ENCODE data around the gene AFDN.
"Not testable (repeated sequence)": the region's sequence is repeated elsewhere in the genome, so short reads cannot be mapped to it uniquely, and the experiment has no call there.

AFDN gene

GRCh38 chr6:168001514-168001913 is 174.8 kb downstream of the AFDN start:
- not testable (repeated sequence) for DNase-seq (ENCODE audit: low read depth)

DNA sequence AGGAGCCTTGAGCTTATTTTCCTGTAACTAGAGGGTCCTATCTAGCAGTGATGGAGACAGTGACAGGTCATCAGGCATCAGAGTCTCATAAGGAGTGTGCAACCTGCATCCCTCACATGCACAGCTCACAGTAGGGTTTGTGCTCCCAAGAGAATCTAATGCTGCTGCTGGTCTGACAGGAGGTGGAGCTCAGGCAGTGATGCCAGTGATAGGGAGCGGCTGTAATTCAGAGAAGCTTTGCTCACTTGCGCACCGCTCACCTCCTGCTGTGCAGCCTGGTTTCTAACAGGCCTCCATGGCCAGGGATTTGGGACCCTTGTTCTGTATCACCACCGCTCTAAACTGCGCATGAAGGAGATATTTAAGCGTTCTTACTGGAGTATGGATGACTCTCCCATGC is 176.1 kb downstream of the AFDN start:
- DNase-seq (ENCODE audit: low read depth), result no peak

DNA sequence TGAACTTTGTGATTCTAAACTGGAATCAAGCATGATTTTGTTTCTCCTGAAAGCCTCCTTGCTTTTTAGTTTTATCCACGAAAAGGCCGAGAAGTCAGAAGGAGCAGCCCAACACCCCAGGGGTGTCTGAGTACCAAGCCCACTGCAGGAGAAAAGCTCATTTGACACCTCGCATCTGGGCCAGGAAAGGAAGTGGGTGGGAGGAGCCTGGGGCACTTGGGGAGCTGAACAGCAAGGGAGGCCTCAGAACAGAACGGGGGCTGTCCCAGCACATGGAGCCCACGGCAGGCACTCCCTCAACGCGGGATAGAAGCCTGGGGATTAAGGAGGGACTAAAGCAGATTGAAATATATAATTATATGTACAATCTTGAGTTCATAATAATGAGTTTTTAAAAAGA is 177.3 kb downstream of the AFDN start:
- DNase-seq (ENCODE audit: low read depth), result no peak

- no peak for DNase-seq (ENCODE audit: low read depth)
Measured at GRCh38 chr6:168004945-168005344, 178.2 kb downstream of the AFDN start.

GRCh38 chr6:168005796-168006195 is 179.1 kb downstream of the AFDN start:
- no peak for DNase-seq (ENCODE audit: low read depth)

DNA sequence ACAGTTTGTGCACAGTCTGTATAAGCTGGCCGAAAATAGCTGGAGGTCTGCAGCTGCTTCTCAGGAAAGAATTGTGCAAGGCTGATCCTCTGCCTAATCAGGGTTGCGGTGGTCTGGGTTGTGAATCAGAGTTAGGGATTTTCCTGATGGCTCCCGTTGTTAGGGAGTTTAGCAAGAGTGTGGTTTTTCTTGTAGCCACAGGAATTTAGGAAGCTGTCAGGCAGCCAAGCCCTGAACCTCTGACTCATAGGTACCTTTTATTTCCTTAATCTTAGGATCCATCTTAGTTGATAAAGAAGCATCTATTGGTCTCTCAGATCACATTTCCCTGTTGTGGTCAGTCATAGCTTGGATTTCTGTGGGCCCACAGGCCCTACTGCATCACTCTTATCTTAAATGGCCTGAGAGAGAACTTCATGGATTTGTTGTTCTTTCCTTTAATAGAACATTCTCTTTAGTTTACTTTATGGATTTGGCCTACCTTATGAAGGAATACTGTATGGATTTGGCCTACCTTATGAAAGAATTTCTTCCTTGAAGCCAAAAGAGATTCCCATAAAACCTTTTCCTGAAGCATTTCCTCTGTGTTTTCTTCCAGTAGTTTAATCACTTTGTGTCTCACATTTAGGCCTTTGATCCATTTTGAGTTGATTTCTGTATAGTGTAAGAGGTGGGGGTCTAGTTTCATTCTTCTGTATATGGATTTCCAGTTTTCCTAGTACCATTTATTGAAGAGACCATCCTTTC is 181.1 kb downstream of the AFDN start:
- DNase-seq (ENCODE audit: low read depth), result no peak

DNA sequence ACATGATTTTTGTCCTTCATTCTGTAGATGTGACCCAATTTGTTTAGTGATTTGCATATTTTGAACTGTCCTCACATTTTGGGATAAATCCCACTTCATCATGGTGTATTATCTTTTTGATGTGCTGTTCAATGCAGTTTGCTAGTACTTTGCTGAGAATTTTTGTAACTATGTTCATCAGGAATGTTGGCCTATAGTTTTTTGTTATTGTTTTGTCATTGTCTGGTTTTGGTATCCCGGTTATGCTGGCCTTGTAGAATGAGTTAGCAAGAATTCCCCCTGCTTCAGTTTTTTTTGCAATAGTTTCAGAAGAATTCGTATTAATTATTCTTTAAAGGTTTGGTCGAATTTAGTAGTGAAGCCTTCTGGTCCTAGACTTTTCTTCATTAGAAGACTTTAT is 182.6 kb downstream of the AFDN start:
- no peak for DNase-seq (ENCODE audit: low read depth)

GRCh38 chr6:168011291-168011690 is 184.6 kb downstream of the AFDN start:
- no peak for DNase-seq (ENCODE audit: low read depth)

DNA sequence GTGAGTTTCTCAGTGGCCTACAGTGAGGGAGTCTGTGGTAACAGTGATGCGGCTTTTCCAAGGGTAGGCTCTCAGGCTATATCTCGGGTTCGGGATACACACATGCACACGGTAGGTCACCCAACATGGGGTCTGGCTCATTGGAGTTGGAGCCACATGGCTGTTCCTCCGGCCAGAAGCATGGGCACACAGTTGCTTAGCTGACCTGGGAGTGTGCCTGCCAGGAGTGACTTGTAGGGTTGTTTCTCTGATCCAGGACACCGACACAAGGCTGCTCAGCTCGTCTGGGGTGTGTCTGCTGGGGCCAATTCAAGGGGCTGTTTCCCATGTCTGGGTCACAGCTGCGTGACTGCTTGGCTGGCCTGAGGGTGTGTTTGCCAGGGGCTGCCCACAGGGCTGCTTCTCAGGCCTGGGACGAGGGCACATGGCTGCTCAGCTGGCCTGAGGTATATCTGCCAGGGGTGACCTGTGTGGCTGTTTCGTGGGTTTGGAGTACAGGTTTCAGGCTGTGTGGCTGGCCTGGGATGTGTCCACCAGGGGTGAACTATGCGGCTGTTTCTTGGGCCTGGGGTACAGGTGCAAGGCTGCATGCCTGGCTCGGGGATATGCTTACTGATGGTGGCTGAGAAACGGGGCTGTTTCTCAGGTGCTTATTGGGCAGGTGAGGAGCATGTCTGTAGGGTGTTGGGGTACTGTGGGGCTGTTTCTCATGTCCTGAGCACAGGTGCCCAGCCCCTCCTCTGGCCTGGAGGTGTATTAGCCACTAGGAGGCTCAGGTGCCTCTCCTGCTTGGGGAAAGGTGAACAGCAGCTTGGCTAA is 185.9 kb downstream of the AFDN start:
- no peak for DNase-seq (ENCODE audit: low read depth)

DNA sequence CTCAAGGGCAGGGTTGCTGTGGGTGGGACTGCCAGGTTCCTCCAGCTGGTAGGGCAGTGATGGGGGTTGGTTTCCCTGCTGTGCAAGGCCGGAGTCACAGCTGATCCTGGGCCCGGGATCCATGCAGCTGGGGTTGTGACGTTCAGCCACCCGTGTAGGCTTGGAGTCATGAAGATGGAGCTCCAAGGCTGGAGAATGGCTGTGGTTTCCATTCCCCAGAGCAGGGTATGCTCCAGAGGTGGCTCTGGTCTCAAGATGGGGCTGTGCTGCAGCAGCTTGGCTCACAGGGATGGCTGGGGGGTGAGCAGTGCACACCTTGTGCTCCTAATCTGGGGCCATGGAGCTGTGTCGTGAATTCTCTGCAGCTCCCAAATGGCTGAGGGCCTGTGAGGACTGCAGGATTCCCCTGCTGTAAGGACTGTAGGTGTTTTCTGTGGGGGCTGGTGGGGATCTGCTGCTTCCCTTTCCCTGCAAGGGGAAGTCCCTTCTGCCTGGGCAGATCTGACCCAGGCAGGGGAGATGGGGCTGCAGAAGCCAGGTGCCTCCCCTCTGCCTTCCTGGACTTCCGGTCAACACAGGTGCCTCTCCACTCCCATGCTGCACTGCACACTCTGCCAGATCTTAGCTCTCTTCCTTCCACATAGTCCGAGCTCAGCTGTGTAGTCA is 186.7 kb downstream of the AFDN start:
- no peak for DNase-seq (ENCODE audit: low read depth)

GRCh38 chr6:168014428-168014827 is 187.7 kb downstream of the AFDN start:
- DNase-seq (ENCODE audit: low read depth), result no peak

GRCh38 chr6:168015009-168015408 is 188.3 kb downstream of the AFDN start:
- no peak for DNase-seq (ENCODE audit: low read depth)

DNA sequence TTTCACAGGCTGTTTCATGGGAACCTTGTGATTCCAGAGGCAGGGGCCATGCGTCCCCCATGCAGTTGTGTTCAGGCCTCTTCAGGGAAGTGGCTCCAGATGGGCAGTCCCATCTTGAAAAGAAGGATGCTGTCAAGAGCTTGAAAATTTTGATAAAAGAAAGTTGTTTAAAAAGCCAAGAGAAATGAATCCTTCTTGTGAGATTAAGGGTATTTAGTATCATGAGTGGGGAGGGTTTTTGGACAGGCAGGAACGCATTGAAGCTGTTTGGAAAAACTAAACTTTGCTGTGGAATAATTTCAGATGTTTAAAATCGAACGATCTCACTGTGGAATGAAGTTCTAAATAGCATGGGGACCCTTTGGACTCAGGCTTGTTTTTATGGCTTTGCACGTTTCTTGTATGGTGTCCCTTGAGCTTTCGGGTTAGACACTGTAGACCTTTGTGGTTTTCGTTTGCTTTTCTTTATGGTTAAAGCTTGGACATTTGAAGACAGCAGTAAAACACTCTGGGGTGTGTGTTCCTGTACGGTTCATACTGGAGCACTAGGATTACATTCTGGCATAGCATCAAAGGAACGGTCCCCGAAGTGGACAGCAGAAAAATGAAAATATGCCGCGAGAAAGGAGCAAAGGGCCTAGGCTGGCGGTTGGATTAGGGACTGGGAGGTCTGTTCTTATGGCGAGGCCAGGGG is 188.9 kb downstream of the AFDN start:
- no peak for DNase-seq (ENCODE audit: low read depth)

- DNase-seq (ENCODE audit: low read depth), result no peak
Measured at GRCh38 chr6:168016176-168016620, 189.5 kb downstream of the AFDN start.

DNA sequence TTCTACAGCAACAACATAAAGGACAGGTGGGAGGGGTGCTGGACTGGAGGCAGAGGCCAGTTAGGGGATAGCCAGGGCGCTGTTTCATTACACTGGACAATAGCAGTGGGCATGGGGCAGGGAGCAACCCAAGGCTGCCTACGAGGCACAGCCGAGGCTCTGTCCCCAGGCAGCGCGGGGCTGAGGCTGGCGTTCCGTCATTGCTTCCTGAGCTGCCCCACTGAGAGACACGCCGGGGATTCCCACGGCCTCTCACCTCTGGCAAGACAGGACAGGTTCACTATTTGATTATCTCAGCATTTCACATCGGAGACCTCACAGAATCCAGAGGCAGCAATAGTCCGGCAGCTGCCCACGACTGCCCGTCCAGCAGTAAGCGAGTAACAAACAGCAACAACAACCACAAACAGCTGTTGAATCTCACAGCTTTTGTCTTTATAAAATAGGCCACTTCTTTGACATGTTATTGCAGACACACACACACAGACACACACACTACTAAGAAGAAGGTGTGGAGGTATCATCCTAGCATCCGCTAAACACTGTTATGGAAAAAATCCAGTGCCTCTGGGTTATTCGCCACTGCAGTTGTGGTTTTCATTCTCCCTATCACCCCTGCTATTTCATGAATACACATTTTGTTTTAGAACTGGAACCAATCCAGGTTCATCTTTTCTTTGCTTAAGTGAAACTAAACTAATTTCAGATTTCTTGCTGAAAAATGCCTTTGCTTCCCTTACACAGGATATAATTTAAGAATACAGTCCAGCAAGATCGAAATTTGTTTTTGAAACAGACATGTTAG is 190.2 kb downstream of the AFDN start:
- no peak for DNase-seq (ENCODE audit: low read depth)

DNA sequence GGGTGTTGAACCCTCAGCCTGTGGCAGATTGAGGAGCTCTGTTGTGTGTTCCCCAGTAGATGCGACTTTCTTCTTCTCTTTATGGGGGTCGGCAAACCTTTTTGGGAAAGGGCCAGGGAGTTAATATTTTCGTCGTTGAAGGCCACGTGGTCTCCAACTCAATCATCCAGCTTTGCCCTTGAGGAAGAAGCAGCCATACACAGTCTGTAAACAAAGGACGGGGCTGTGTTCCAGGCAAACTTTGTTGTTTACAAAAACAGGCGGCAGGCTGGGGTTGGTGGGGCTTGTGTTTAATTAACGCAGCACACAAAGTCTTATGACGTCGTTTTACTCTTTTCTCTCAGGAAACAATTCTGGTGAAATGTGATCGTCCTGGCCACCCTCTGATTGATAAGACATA is 190.9 kb downstream of the AFDN start:
- no peak for DNase-seq (ENCODE audit: low read depth)

GRCh38 chr6:168018664-168019063 is 192.0 kb downstream of the AFDN start:
- DNase-seq (ENCODE audit: low read depth), result no peak

DNA sequence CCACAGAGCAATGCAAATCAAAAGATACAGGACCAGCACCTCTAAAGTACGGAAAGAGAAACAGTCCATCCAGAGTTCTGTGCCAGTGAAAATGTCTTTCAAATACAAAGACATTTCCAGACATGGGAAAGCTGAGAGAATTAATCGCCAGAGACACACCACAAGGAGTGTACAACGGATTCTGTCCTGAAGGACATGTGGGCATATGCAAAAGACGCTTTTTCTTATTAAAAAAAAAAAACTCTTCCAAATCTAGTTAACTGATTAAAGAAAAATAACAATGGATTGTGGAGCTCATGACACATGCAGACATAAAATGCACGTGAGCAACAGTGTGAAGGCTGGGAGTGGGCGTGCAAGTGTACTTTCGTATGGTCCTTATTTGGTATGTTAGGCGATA is 193.5 kb downstream of the AFDN start:
- no peak for DNase-seq (ENCODE audit: low read depth)

- no peak for DNase-seq (ENCODE audit: low read depth)
Measured at GRCh38 chr6:168021581-168021980, 194.9 kb downstream of the AFDN start.

Measured in stimulated activated CD4-positive, alpha-beta T cell treated with anti-CD3 and anti-CD28 coated beads, Interleukin-2, amount 100 ng/mL, for 4 hours (primary cell).